Ishikawa (cell line): ENCODE results near the gene WWTR1.

ENCODE experiments used
- CEBPB ChIP-seq: IDR thresholded peaks from 2 replicates; pipeline ENCODE4 v1.6.1; 2012
- CREB1 ChIP-seq: IDR thresholded peaks from 2 replicates; pipeline ENCODE4 v1.6.1; 2012; ENCODE audit warnings: low read depth
- EGR1 ChIP-seq: IDR thresholded peaks from 2 replicates; pipeline ENCODE4 v1.6.1; 2012
- EP300 ChIP-seq: IDR thresholded peaks from 2 replicates; pipeline ENCODE4 v1.6.1; 2012; ENCODE audit warnings: borderline replicate concordance
- FOXM1 ChIP-seq: IDR thresholded peaks from 2 replicates; pipeline ENCODE4 v1.6.1; 2012; ENCODE audit warnings: low read depth, borderline replicate concordance
- MAX ChIP-seq: IDR thresholded peaks from 2 replicates; pipeline ENCODE4 v1.6.1; 2012
- NFIC ChIP-seq: IDR thresholded peaks from 2 replicates; pipeline ENCODE4 v1.6.1; 2012
- RAD21 ChIP-seq: IDR thresholded peaks from 2 replicates; pipeline ENCODE4 v1.6.1; 2012; ENCODE audit warnings: low read depth
- REST ChIP-seq: IDR thresholded peaks from 2 replicates; pipeline ENCODE4 v1.6.1; 2012; ENCODE audit warnings: low read depth, mild to moderate bottlenecking
- TAF1 ChIP-seq: IDR thresholded peaks from 2 replicates; pipeline ENCODE4 v1.6.1; 2012; ENCODE audit warnings: low read depth, mild to moderate bottlenecking
- TCF12 ChIP-seq: IDR thresholded peaks from 2 replicates; pipeline ENCODE4 v1.6.1; 2012; ENCODE audit warnings: low read depth
- TEAD4 ChIP-seq: IDR thresholded peaks from 2 replicates; pipeline ENCODE4 v1.6.1; 2012
- YY1 ChIP-seq: IDR thresholded peaks from 2 replicates; pipeline ENCODE4 v1.6.1; 2012; ENCODE audit warnings: low read depth
- ZBTB7A ChIP-seq: IDR thresholded peaks from 2 replicates; pipeline ENCODE4 v1.6.1; 2012; ENCODE audit warnings: low read depth
- TF ChIP-seq, protein P1 (sequence below): IDR thresholded peaks from 2 replicates; pipeline ENCODE4 v1.6.1; 2012

Gene WWTR1

GRCh38 chr3:149586871-149587270, 71.0 kb downstream of the WWTR1 start:
- TF ChIP-seq CEBPB: no peak
- TF ChIP-seq MAX: no peak
- TF ChIP-seq CREB1: no peak
- TF ChIP-seq REST: no peak
- TF ChIP-seq RAD21: no peak
- TF ChIP-seq EGR1: no peak

DNA sequence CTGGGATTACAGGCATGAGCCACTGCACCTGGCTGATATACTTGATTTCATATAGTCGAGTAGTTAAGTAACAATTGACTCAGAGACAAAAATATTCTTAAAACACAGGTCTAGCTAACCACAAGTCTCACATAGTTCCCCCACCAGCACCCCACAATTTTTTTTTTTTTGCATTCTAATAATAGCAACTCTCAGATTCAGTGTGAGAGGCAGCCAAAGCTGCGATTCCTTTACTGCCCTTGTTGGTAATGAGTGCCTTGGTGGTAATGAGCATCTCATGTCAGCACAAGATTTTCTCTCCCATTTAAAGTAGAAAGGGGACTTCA, 72.5 kb downstream of the WWTR1 start:
- TF ChIP-seq REST (no peak), MAX (no peak), TEAD4 (no peak), CREB1 (no peak), EP300 (no peak), TCF12 (no peak), NFIC (no peak), TAF1 (no peak)

DNA sequence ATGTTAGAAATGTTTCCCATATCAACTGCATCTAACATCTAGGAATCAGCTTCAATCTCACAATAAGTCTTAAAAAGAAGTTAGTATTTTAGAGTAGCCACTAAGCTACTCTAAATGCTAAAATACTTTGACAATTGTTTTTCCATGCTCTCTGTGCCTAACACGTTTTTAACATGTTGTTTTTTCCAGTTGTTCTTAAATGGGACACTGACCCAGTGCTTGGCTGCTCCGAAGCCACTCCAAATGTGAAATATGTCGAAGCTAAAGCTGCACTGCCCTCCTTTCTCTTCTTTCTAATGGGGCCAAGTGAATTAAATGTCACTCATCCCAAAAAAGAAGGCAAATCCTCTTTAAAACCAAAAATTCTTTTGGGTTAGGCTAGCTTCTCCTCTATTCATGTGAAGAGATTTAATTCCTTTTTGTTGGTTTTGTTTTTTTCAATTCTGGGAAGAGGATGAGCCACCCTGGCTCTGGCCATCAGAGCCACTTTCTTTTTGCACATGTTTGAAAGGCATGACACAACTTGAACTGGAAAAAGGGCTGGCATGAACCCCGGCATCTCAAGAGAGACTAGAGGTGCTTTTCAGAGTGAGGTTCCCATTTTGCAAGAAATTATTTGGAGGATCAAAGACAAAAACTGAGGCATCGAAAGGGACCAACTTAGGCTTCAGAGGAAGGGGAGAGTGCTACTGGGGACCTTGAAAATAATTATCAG, 73.7 kb downstream of the WWTR1 start:
- TF ChIP-seq YY1 (no peak), FOXM1 (no peak), NFIC (no peak)

- TF ChIP-seq RAD21 (no peak), YY1 (no peak), EP300 (no peak), TAF1 (no peak), REST (no peak), TEAD4 (no peak), FOXM1 (no peak), CEBPB (no peak), EGR1 (no peak), CREB1 (no peak), NFIC (no peak), ZBTB7A (no peak)
- TF ChIP-seq, protein P1, sequence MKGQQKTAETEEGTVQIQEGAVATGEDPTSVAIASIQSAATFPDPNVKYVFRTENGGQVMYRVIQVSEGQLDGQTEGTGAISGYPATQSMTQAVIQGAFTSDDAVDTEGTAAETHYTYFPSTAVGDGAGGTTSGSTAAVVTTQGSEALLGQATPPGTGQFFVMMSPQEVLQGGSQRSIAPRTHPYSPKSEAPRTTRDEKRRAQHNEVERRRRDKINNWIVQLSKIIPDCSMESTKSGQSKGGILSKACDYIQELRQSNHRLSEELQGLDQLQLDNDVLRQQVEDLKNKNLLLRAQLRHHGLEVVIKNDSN: no peak
Measured at GRCh38 chr3:149582395-149582794, 75.4 kb downstream of the WWTR1 start.

DNA sequence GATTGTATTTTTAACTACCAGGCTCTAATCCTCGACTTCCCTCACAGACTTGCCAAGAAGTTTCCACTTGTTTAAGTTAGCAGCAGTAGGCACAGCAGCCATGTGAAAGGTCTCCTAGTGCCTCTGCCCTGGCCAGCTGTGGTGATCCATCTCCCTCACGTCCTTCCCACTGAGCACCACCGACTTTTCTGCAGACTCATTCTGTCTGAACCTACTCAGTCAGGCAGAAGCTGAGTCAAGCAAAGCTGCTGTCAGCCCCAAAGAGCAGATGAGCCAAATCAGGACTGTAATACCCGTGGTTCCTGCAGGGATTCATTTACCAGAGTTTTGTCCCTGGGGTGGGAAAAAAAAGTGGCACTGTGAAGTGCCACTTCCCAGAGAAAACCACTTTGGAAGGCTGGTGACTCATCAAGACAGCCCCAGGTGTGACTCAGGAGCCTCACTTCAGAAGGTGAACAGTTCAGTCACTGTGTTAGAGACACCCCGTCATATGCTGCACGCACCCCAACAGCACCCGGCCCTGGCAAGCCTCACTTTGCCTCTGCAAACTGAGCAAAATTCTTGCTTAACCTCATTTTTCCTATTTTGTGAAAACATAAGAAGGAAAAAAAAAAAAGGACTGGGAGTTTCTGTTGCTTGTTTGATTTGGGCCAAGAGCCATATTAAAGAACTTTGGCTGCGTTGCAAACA, 76.0 kb downstream of the WWTR1 start:
- TF ChIP-seq EGR1: no peak
- TF ChIP-seq NFIC: 0 out of 2 replicates have a peak, but pooled peaks have one; percentile 25
- no peak for TF ChIP-seq EP300
- TF ChIP-seq MAX: 0 out of 2 replicates have a peak, but pooled peaks have one; percentile 13
